ENCODE results near the gene NCOA7. TPM values are rescaled to one million over a fixed set of nuclear protein-coding genes. Genes with fewer than 3 reads are reported as not detected.

The NCOA7 gene
- total RNA-seq, 4 donors from 2014 or later = 18.1 to 31.4 (median 26.7) TPM

DNA sequence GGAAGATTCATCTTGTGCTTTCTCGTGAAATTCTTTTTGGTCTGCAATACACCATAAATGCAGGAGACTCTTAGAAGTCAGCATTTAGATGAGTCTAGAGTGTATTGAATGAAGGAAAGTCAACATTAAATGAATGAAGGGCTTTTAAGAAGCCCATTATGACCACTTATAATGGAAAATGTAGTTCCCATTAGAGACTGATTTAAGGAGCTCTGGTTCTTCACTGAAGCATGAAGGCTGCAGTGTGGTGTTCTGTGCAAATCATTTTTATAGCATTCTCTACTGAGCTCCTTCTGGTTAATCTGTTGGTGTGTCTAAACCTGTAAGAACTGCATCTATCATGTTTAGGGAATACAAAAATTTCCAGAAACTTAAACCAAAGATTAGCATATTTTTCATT, 19.7 kb downstream of the NCOA7 start:
- 78 to 86% methylated on average over 1 of the region's 1 CpG for WGBS, 2 donors (ENCODE audit: low coverage in 1 of 2)

DNA sequence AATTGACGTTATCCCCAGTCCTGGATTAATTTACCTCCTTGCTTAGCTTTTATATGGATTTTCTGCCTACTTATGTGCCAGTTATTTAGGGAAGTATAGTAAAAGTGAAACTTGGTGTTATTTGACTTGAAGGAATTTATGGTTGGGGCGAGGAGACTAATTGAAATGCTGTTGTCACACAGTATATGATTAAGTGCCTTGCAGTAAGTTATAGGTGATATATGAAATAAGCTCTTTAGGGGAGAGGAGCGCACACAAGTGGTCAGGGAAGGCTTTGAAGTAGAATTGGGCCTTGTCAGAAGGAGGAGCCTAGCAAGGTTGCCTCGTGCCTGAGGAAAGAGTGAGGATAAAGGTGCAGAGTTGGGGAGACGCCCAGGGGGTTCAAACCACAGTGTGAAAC, 20.5 kb downstream of the NCOA7 start:
- H3K27ac ChIP-seq = no peak overlapping the region
- H3K36me3 ChIP-seq = peaks cover 0 to 5% of the 10 kb centered on the region in 2 donors
- no peaks in the 10 kb centered on the region for H3K27me3 ChIP-seq
- 84 to 86% methylated on average over 5 of the region's 5 CpGs for WGBS, 2 donors (ENCODE audit: low coverage in 1 of 2)
- H3K4me1 ChIP-seq = peaks cover 0 to 46% (median 5%) of the 10 kb centered on the region in 3 donors
- ATAC-seq = no peak
- TF ChIP-seq POLR2A (IDR thresholded peaks at IDR 0.05) (no peak), EP300 (IDR thresholded peaks at IDR 0.05) (no peak), POLR2AphosphoS5 (IDR thresholded peaks at IDR 0.05) (no peak)
- TF ChIP-seq, protein P1, sequence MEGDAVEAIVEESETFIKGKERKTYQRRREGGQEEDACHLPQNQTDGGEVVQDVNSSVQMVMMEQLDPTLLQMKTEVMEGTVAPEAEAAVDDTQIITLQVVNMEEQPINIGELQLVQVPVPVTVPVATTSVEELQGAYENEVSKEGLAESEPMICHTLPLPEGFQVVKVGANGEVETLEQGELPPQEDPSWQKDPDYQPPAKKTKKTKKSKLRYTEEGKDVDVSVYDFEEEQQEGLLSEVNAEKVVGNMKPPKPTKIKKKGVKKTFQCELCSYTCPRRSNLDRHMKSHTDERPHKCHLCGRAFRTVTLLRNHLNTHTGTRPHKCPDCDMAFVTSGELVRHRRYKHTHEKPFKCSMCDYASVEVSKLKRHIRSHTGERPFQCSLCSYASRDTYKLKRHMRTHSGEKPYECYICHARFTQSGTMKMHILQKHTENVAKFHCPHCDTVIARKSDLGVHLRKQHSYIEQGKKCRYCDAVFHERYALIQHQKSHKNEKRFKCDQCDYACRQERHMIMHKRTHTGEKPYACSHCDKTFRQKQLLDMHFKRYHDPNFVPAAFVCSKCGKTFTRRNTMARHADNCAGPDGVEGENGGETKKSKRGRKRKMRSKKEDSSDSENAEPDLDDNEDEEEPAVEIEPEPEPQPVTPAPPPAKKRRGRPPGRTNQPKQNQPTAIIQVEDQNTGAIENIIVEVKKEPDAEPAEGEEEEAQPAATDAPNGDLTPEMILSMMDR (IDR thresholded peaks at IDR 0.05) = no peak
- H3K9me3 ChIP-seq = no peaks in the 10 kb centered on the region
- H3K4me3 ChIP-seq = no peak overlapping the region

More for the DNA sequence above, 19.7 kb downstream of the NCOA7 start:
- Histone ChIP-seq H3K4me1 (peaks cover 0 to 46% (median 3%) of the 10 kb centered on the region in 3 donors), H3K9me3 (no peaks in the 10 kb centered on the region), H3K27ac (no peak overlapping the region), H3K4me3 (no peak overlapping the region), H3K27me3 (no peaks in the 10 kb centered on the region), H3K36me3 (peaks cover 0 to 5% of the 10 kb centered on the region in 2 donors)
- ATAC-seq = no peak
- no peak for TF ChIP-seq POLR2A (IDR thresholded peaks at IDR 0.05)
- no peak for TF ChIP-seq POLR2AphosphoS5 (IDR thresholded peaks at IDR 0.05)
- TF ChIP-seq, protein P1 (IDR thresholded peaks at IDR 0.05) = no peak
- TF ChIP-seq EP300 (IDR thresholded peaks at IDR 0.05) = no peak

DNA sequence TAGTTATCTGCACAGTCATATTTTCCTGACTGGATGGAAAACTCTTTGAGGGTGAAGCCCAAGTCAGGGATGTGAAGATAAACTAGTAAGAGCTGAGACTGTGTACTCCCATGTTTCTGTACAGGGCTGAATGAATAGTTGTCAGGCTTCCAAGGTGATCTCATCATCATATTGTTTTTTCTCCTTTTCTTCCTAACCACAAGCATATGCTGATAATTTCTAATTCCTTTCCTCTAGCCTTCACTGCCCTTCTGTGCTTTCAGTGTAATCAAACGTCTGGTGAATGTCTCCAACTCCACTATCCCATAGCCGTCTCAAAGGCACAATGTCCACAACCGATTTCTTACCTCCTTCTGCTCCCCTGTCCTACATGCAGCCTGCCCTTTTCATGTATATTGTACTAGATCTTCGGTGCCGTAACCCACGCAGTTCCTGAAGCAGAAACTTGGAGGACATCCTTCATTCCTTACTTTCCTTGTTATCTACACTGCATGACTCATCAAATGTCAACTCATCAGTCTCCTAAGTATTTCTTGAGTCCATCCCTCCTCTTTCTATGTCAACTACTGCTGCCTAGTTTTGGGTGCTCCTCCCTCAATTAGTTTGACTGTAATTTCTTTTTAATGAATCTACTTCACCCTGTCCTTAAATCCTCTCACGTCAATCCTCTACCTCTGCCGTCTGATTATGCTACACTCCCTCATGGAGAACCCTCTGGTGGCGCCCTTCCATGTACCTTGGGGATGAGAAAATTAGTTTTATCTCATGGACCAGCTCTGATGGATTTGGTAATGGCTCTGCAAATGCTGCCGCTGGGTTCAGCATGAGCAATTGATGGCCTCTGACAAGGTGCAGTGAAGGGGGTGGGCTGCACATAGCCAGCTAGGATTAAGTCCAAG, 21.9 kb downstream of the NCOA7 start:
- H3K9me3 ChIP-seq = no peaks in the 10 kb centered on the region
- no peak overlapping the region for H3K4me3 ChIP-seq
- peaks cover 0 to 11% of the 10 kb centered on the region in 2 donors for H3K36me3 ChIP-seq
- peak overlapping the region in 3 of 4 donors; percentile 24 to 46 (median 36) for H3K27ac ChIP-seq
- H3K27me3 ChIP-seq = no peaks in the 10 kb centered on the region
- TF ChIP-seq, protein P1 (IDR thresholded peaks at IDR 0.05) = no peak
- TF ChIP-seq POLR2AphosphoS5 (IDR thresholded peaks at IDR 0.05) (no peak), EP300 (IDR thresholded peaks at IDR 0.05) (no peak), POLR2A (IDR thresholded peaks at IDR 0.05) (no peak)
- ATAC-seq = peak; percentile 52
- peaks cover 0 to 51% (median 5%) of the 10 kb centered on the region in 3 donors for H3K4me1 ChIP-seq
- WGBS, 2 donors (ENCODE audit: low coverage in 1 of 2) = 44 to 64% methylated on average over 7 to 10 of the region's 10 CpGs

DNA sequence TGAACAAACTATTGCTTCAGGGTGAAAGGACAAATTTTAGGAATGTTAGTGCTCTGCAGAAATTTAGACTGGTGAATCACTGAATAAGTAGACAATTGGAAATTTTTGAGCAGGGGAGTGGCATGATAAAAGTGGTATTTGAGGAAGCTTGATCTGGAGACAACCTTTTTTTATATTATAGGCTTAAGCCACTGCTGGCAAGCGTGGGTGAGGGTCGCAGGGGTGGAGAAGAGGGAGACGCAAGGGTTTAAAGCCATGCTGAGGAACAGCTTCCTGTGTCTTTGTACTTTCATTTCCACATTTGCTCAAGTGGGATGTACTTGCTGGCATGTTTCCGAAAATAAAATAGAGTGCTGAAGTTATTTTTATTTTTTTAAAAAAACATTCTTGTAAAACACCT, 23.7 kb downstream of the NCOA7 start:
- TF ChIP-seq POLR2AphosphoS5 (IDR thresholded peaks at IDR 0.05) (no peak), POLR2A (IDR thresholded peaks at IDR 0.05) (no peak), EP300 (IDR thresholded peaks at IDR 0.05) (no peak)
- TF ChIP-seq, protein P1 (IDR thresholded peaks at IDR 0.05) = no peak
- H3K4me3 ChIP-seq = no peak overlapping the region
- no peak for ATAC-seq
- peak overlapping the region in 2 of 4 donors; percentile 29 to 36 for H3K27ac ChIP-seq
- no peaks in the 10 kb centered on the region for H3K27me3 ChIP-seq
- H3K9me3 ChIP-seq = no peaks in the 10 kb centered on the region
- peaks cover 0 to 6% of the 10 kb centered on the region in 2 donors for H3K36me3 ChIP-seq
- peaks cover 0 to 56% (median 5%) of the 10 kb centered on the region in 3 donors for H3K4me1 ChIP-seq
- WGBS, 2 donors (ENCODE audit: low coverage in 1 of 2) = 37 to 38% methylated on average over 4 of the region's 4 CpGs
